Rectal smooth muscle tissue (tissue), 1 donor: Measurements from ENCODE around the gene CARD14.
"Not testable (repeated sequence)": the region's sequence is repeated elsewhere in the genome, so short reads cannot be mapped to it uniquely, and the experiment has no call there.

Source experiments
- H3K27ac ChIP-seq: one replicate; pipeline ENCODE4 v1.7.0; 2013; ENCODE audit warnings: low read depth, low read length, inconsistent platforms
- H3K27me3 ChIP-seq: one replicate; pipeline ENCODE4 v1.7.0; 2013; ENCODE audit warnings: low read length; ENCODE audit not compliant: control insufficient read depth, insufficient read depth
- H3K36me3 ChIP-seq: one replicate; pipeline ENCODE4 v1.7.0; 2013; ENCODE audit warnings: low read length; ENCODE audit not compliant: control insufficient read depth, insufficient read depth
- H3K4me1 ChIP-seq: one replicate; pipeline ENCODE4 v1.7.0; 2013; ENCODE audit warnings: low read length; ENCODE audit not compliant: control insufficient read depth, insufficient read depth
- H3K4me3 ChIP-seq: one replicate; pipeline ENCODE4 v1.7.0; 2013; ENCODE audit warnings: low read length
- H3K9ac ChIP-seq: one replicate; pipeline ENCODE4 v1.7.0; 2013; ENCODE audit warnings: low read length

Gene CARD14

DNA sequence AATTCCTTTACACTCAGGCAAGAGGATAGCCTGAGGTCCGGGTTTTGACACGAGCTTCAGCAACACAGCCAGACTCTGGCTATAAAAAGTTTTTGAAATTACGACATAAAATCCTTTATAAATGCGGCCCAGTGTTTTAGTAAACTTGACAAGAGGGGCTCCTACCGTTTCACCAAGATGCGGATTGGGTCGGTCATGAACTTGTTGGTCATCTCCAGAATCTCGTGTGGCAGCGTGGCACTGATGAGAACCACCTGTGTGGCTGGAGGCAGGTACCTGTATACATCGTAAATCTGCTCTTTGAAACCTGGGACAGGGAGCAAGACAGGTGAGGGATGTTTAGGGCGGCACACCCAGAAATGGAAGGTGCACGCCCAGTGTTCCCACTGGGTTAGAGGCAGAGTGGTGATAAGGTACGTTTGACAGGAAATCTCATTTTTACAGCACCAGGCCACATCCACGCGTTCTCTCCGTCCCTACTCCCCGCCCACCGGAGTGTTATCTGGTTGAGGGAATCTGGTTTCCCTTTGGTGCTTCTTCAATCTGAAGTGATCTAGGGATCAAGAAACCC is 30.9 kb upstream of the CARD14 start:
- Histone ChIP-seq H3K27ac (no peak overlapping the region), H3K4me1 (no peaks in the 10 kb centered on the region), H3K4me3 (no peak overlapping the region), H3K27me3 (no peaks in the 10 kb centered on the region), H3K9ac (no peak overlapping the region), H3K36me3 (peaks cover 68% of the 10 kb centered on the region)

DNA sequence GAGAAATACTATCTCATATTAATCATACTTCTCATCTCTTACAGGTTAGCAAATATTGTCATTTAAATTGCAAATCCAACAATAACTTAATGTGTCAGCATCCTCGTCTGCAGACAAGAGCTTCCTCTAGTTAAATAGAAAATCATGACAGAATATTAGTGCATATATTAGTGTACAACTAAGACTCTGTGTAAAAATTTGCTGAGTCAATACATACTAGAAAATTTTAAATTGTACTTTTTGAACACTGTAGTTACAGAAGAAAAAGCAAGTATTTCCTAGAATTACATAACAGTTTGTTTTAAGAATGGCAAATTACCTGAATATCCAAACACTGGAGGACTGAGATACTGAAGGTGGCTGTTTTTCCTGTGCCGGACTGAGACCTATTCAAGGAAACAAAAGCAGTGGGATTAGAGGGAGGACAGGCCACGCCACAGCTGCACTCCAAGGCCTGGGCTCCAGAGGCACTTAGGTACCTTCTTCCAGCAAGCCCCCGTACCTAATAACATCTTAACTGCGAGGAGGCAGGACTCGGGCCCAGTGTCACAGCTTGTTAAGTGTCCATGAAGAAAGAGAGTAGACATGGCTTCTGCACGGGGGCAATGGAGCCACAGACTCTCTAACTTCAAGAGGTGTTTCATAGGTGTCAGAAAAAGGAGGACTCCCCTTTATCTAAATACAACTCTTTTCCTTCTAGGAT is 28.2 kb upstream of the CARD14 start:
- peaks cover 3% of the 10 kb centered on the region for H3K4me1 ChIP-seq
- H3K36me3 ChIP-seq, result peaks cover 56% of the 10 kb centered on the region
- no peaks in the 10 kb centered on the region for H3K27me3 ChIP-seq
- H3K4me3 ChIP-seq, result no peak overlapping the region
- H3K27ac ChIP-seq, result no peak overlapping the region
- no peak overlapping the region for H3K9ac ChIP-seq

DNA sequence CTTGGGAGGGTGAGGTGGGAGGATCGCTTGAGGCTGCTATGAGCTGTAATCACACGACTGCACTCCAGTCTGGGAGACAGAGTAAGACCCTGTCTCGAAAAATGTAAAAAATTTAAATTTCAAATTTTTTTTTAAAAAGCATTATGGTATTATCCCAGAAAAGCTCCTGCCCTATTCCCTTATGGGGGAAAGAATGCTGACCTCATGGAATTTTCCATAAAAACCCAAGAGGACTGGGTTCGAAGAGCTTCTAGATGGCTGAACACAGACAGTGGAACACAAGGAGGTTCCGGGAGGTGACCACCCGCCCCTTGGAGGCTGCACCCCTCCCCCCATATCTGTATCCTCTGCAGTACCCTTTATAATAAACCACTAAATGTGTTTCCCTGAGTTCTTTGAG is 26.9 kb upstream of the CARD14 start:
- no peak overlapping the region for H3K9ac ChIP-seq
- H3K27ac ChIP-seq, result no peak overlapping the region
- H3K27me3 ChIP-seq, result no peaks in the 10 kb centered on the region
- H3K4me3 ChIP-seq, result no peak overlapping the region
- peaks cover 4% of the 10 kb centered on the region for H3K4me1 ChIP-seq
- H3K36me3 ChIP-seq, result peaks cover 44% of the 10 kb centered on the region

DNA sequence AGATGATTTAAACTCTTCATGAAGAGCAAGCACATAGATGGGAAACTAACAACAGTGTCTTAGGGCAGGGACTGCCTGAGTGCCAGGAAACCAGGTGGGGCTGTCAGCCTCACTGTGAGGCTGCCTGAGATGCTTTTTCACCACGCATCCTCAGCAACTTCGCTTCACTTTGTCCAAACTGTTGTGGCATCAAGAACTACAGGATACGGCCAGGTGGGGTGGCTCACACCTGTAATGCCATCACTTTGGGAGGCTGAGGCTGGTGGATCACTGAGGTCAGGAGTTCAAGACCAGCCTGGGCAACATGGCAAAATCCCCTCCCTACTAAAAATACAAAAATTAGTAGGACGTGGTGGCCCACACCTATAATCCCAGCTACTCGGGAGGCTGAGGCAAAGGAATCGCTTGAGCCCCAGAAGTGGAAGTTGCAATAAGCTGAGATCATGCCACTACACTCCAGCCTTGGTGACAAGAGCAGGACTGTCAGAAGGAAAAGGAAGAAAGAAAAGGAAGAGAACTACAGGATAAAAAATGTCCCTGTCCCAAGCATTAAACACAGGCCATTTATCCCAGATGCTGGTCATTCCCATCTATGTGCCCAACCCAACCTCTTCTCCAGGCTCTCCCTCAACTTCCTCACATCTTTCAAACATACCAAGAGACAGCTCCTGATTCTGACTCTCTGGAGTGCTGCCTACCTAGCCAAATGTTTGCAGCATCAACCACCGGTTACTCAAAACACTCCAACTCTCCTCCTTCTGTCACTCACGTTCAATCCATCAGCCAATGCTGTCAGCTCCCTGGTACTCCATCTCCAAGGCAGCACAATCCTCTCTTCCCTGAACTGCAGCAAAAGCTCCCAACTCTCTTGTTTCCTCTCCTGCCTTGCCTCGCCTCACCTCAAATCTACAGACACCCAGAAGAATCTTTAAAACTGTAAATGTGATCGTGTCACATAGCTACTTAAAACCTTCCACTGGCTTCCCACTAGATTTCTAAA is 24.5 kb upstream of the CARD14 start:
- Histone ChIP-seq H3K4me1 (peaks cover 7% of the 10 kb centered on the region), H3K4me3 (peak overlapping the region; percentile 98), H3K27me3 (no peaks in the 10 kb centered on the region), H3K36me3 (peaks cover 26% of the 10 kb centered on the region), H3K9ac (no peak overlapping the region), H3K27ac (no peak overlapping the region)

DNA sequence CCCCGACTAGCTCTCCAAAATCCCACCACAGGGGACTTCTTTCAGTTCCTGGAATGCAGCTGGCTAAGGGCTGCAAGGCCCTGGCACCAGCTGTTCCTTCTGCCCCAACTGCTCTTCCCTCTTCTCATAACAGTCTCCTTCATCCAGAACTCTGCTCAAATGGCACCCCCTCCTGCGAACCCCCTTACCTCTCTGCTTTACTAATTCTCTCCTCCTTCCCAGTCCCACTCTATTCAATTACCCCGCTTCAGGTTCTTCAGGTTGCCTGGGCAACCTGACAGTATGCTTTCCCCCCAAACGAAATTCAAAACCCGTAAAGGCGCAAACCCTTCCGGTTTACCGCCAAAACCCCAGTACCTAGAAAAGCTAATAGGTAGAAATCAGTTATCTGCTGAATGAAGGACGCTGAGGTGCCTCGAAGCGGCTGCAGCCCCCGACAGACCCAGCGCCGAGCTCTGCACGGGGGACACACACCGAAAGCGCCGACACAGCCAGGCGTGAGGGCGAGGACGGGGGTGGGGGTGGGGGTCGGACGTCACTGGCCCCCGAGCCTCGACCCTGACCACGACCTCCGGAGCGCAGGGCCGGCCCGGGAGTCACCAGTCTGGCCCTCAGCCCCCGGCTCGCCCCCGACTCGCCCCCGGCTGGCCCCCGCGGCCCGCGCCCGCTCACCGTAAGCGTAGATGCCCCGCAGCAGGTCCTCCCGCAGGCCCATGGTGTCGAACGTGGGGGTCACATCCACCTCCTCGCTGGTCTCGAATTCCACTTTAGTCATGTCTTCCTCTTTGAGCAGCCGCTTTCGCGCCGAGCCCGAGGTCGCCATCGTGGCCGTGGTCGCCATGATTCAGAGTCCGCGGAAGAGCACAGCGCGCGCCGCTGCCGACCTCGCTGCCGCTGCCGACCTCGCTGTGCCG is 23.5 kb upstream of the CARD14 start:
- peak overlapping the region; percentile 90 for H3K9ac ChIP-seq
- H3K36me3 ChIP-seq, result peaks cover 22% of the 10 kb centered on the region
- H3K4me1 ChIP-seq, result peaks cover 7% of the 10 kb centered on the region
- peak overlapping the region; percentile 98 for H3K4me3 ChIP-seq
- peak overlapping the region; percentile 88 for H3K27ac ChIP-seq
- H3K27me3 ChIP-seq, result no peaks in the 10 kb centered on the region

DNA sequence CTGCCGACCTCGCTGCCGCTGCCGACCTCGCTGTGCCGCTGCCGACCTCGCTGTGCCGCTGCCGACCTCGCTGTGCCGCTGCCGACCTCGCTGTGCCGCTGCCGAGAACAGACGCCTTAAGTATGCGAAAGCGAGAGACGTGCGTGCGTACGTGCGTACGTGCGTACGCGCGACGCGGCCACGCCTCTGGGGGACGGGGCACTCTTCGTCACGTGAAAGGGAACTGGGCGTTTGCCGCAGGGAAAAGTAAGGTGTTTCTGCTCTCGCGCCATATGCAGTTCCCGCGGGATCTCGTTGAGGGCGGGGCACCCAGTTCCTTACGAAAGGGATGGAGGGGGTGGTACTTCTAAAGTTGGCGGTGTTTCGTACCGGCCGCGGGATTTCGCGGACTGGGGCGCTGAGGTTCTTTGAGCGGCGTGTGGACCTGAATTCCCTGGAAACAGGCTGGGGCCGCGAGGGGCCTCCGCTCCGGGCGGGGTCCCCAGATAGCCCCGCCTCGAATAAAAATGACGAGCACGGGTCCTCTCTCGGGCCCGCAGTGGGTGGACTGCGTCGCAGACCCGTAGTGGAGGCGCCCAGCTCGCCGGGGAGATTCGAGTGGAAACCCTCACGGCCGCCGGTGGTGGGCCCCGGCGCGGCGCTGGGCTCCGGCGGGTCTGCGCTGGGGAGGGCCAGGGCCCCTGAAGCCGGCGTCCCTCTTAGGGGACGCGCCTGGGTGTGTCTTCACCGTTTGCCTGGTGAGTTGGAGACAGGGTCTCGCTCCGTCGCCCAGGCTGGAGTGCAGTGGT is 22.6 kb upstream of the CARD14 start, which contains the start of gene EIF4A3:
TSS of gene EIF4A3 (minus strand) at position 94 of the 788 bp plus-strand sequence. CDS start 167 bp downstream, outside the sequence.
- Histone ChIP-seq H3K4me3 (peak within 1 kb of the TSS; percentile 98), H3K27me3 (no peaks in the 10 kb centered on the region), H3K4me1 (peaks cover 7% of the 10 kb centered on the region), H3K9ac (peak within 1 kb of the TSS; percentile 90), H3K27ac (peak within 1 kb of the TSS; percentile 90), H3K36me3 (peaks cover 16% of the 10 kb centered on the region)

DNA sequence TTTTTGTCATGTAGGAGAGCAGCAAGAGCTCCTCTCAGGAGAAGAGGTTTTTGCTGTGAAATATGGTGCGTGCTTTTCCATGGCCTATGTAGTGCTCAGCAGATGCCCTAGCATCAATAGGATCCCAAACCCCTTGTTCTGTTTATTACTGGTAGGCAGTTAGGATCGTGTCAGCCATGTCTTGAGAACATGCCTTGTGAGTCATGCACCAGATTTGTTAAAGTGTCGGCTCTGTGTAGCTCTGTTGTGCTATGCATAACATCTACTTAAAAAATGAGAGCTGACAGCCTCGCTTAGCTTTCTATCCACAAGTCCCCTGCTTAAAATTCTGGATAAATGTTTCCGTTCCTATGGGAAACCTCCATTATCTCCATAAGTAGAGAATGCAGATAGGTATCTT is 18.5 kb upstream of the CARD14 start:
- H3K36me3 ChIP-seq, result no peaks in the 10 kb centered on the region
- H3K9ac ChIP-seq, result no peak overlapping the region
- H3K27me3 ChIP-seq, result no peaks in the 10 kb centered on the region
- no peak overlapping the region for H3K27ac ChIP-seq
- peaks cover 4% of the 10 kb centered on the region for H3K4me1 ChIP-seq
- H3K4me3 ChIP-seq, result no peak overlapping the region

DNA sequence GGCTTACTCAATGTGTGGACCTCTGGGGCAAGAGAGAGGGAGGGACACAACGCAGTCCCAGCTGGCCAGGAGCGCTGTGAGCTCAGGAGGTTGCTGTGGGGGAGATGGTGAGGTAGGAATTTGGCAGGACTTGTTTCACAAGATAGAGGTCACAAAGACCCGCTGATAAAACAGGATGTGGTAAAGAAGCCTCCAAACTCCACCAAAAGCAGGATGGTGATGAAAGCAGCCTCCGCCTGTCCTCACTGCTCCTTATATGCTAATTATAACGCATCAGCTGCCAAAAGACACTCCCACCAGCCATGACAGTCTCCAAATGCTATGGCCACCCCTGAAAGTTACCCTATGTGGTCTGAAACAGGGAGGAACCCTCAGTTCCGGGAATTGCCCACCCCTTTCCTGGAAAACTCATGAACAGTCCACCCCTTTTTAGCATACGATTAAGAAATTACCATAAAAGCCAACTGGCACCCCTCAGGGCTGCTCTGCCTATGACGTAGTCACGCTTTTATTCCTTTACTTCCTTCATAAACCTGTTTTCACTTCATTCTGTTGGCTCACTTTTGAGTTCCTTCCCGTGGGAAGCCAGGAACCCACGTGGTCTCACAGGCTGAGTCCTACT is 17.6 kb upstream of the CARD14 start:
- H3K27ac ChIP-seq, result no peak overlapping the region
- no peaks in the 10 kb centered on the region for H3K36me3 ChIP-seq
- H3K27me3 ChIP-seq, result no peaks in the 10 kb centered on the region
- no peak overlapping the region for H3K4me3 ChIP-seq
- H3K9ac ChIP-seq, result no peak overlapping the region
- peaks cover 4% of the 10 kb centered on the region for H3K4me1 ChIP-seq

DNA sequence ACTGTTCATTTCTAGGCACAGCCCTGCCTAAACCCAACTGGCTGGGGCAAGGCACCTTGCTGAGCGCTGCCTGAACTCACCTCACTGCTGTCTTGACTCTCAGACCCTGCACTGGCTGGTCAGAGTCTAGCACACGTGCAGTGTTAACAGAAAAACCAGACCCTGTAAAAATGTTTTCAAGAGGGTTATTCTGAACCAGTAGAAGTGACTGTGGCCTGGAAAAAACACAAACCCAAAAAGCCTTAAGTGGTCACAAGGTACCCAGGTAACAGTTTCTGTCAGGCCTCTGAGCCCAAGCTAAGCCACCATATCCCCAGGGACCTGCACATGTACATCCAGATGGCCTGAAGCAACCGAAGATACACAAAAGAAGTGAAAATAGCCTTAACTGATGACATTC is 16.8 kb upstream of the CARD14 start:
- Histone ChIP-seq H3K27me3 (no peaks in the 10 kb centered on the region), H3K9ac (no peak overlapping the region), H3K27ac (no peak overlapping the region)

DNA sequence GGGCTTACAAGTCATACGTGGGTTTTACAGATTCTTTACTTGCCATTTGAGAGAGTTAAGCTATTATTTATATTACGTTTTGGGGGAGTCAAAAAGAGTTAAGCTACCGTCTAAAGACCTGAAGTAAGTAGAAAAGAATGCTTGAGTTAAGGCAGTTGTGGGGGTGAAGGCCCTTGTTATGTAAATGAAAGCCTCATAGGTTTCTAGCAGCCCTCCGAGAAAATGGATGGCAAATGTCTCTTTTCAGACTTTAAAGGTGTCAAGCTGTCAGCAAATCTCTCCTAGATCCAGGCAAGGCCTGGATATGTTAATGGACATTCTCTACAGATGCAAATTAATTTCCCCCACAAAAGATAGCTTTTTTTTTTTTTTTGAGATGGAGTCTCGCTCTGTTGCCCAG is 15.7 kb upstream of the CARD14 start:
- H3K27me3 ChIP-seq, result no peaks in the 10 kb centered on the region
- no peak overlapping the region for H3K4me3 ChIP-seq
- no peaks in the 10 kb centered on the region for H3K4me1 ChIP-seq
- no peak overlapping the region for H3K9ac ChIP-seq
- H3K27ac ChIP-seq, result no peak overlapping the region
- no peaks in the 10 kb centered on the region for H3K36me3 ChIP-seq

More for the DNA sequence above, 16.8 kb upstream of the CARD14 start:
- peaks cover 2% of the 10 kb centered on the region for H3K4me1 ChIP-seq
- H3K36me3 ChIP-seq, result no peaks in the 10 kb centered on the region
- no peak overlapping the region for H3K4me3 ChIP-seq

DNA sequence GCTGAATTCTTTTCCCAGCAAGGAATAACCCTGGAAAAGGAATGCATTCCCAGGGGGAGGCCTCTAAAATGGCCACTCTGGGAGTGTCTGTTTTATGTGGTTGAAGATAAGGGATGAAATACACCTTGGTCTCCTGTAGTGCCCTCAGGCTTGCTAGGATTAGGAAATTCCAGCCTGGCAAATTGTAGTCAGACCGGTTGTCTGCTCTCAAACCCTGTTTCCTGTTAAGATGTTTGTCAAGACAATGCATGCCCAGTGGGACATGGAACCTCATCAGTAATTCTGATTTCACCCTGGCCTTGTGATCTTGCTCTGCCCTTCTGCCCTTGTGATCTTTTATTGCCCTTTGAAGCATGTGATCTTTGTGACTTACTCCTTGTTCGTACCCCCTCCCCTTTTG is 14.2 kb upstream of the CARD14 start:
- not testable (repeated sequence) for H3K4me3 ChIP-seq, H3K36me3 ChIP-seq, H3K4me1 ChIP-seq, H3K9ac ChIP-seq, H3K27me3 ChIP-seq, H3K27ac ChIP-seq
